CD4-positive, alpha-beta T cell treated with Interleukin-4 for 1 hour (primary cell): ENCODE measurements around the gene WDR48.
A peak's percentile ranks its signal among the peaks of the same experiment; 100 is the strongest.

Source experiments
- DNase-seq, 2 donors: peaks; one replicate each; pipeline ENCODE4 v3.0.0-alpha.2; 2020 to 2022

WDR48 gene

DNA sequence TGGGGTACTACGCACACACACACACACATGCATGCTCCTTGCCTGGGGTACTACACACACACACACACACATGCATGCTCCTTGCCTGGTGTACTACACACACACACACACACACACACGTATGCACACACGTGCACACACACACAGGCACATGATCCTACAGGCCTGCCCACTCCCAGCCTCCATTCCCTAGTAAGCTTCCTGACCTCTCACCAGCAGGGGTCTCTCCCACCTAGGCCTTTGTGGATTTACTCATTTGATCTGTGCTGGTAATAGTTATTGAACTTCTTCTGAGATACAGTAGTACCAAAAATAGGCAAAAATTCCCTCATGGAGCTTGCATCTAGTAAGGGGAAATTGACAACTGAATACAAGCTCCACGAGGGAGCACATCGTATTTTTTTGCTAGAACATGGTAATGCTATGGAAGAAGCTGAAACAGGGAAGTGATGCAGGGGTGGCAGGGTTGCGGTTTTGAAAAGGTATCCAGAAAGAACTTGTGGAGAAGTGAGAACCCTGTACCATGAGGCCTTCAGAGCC, 74.8 kb downstream of the WDR48 start:
- peak in 1 of 2 donors; percentile 50 for DNase-seq

DNA sequence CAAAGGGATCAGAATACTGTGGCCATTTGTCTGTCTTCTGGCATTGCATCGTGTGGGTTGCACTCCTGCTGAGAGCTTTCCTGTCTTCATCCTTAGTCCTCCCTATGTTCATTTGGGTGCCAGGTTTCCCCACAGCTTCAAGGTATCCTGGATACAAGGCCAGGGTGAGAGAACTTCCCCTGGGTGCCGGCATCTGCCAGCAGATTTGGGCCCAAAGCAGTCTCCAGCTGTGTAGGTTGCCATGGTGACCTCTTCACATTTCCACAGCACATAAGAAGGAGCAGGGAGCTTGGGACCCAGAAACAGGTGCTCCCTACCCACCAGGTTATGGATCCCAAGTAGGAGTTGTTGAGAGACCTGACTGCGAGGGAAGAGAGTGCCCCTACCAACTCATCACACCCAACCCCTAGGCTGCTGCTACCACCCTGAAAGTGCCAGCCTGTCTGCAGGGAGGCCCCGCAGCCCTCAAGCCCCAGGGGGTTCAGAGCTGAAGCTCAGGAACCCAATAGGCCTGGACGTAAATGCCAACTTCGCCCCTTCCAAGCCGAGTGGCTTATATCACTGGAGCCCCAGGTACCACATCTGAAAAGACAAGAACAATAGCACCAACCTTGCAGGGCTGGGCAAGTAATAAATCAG, 75.6 kb downstream of the WDR48 start:
- no peak for DNase-seq

- DNase-seq = no peak
Measured at GRCh38 chr3:39127908-39128304, 76.1 kb downstream of the WDR48 start.

- no peak for DNase-seq
Measured at GRCh38 chr3:39128951-39129350, 77.1 kb downstream of the WDR48 start.

- no peak for DNase-seq
Measured at GRCh38 chr3:39130026-39130425, 78.2 kb downstream of the WDR48 start.

GRCh38 chr3:39130693-39131265, 79.0 kb downstream of the WDR48 start:
- DNase-seq = no peak

DNA sequence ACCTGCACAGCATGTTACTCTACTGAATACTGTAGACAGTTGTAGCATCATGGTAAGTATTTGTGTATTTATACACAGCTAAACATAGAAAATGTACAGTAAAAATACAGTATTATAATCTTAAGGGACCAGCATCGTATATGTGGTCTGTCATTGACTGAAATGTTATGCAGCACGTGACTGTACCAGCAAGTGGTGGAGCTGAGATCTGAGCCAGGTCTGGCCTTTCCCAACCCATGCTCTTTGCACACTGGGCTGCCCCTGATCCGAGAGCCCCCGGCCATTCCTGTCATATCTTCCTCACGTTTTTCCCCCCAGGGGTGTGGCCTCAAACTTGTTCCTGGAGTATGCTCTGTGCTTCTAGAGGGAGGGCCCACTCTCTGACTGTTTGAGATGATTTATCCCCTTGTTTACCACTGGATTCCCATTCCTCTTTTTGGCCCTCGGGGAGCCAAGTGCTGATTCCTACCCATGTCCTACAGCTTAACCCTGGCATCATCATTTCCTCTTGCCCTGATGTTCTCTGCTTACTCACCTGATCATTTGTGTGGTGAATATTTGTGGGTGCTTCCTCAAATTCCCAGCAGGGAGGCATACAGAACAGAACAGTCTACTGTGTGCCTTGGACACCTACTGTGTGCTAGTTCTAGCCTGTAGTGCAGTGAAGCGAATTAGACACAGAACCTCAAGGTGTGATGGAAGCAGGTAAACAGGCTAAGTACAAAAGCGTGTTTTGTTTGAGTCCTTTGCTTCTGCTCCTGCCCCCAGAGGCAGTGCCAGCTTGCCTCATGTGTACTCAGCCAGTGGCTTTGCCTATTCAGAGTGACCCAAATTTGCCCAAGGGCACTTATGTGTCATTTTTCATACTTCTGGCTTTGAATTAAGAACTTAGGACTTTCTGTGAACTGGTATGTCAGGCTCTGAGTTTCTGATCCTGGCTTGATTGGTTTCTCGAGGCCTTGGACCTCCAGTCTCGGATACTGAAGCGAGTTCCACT, 80.6 kb downstream of the WDR48 start:
- peak in 1 of 2 donors; percentile 4 for DNase-seq

- DNase-seq = peak in 1 of 2 donors; percentile 9
Measured at GRCh38 chr3:39133093-39133490, 81.3 kb downstream of the WDR48 start.

- peak in 1 of 2 donors; percentile 9 for DNase-seq
Measured at GRCh38 chr3:39133822-39134221, 82.0 kb downstream of the WDR48 start.

DNA sequence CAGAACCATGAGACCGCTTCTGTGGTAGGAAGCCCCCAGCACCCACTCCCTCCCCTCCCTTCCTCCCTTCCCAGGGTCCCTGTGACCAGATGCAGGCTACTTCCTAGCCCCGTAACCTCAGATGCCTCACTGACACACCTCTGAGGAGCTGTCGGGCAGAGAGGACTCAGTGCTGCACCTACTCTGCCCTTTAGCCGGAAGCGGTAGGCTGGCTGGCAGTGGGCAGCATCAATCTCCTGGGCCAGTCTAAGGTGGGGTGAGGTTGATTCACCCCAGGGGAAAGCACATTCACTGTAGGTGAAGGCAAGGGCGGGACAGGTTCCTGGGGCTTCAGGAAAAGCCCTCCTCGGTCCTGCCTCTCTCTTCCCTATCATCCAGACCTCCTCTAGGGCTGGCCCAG, 82.5 kb downstream of the WDR48 start:
- DNase-seq = no peak

GRCh38 chr3:39135170-39135805, 83.5 kb downstream of the WDR48 start:
- DNase-seq = peak in 1 of 2 donors; percentile 14

DNA sequence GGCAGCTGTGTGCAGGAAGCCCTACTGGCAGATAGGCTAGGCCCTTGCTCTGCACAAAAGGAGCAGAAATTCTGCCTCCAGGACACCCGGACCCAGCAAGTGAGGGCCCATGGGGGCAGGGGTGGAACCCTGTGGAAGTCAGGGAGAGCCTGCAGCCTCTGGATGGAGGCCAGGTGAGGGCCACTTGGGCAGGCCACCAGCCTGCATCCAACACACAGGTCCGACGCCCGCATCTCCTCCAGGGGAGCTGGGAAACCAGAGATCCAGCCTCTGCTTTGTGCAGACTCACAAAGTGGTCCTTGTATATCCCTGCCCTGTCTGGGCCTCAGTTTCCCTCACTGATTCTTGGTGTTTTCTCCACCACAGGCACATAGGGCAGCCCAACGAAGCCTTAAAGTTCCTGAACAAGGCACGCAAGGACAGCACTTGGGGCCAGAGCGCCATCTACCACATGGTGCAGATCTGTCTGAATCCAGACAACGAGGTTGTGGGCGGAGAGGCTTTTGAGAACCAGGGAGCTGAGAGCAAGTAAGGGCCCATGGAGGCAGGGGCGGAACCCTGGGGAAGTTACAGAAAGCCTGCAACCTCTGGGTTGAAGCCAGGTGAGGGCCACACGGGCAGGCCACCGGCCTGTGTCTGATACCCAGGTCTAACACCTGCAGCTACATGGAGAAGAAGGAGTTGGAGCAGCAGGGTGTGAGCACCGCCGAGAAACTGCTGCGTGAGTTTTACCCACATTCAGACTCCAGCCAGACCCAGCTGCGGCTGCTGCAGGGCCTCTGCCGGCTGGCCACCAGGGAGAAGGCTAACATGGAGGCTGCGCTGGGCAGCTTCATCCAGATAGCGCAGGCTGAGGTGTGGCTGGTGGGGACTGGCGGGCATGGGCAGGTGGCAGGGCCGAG, 85.0 kb downstream of the WDR48 start:
- DNase-seq = peak in 1 of 2 donors; percentile 25

GRCh38 chr3:39137435-39137936, 85.7 kb downstream of the WDR48 start:
- peak in 1 of 2 donors; percentile 31 for DNase-seq

DNA sequence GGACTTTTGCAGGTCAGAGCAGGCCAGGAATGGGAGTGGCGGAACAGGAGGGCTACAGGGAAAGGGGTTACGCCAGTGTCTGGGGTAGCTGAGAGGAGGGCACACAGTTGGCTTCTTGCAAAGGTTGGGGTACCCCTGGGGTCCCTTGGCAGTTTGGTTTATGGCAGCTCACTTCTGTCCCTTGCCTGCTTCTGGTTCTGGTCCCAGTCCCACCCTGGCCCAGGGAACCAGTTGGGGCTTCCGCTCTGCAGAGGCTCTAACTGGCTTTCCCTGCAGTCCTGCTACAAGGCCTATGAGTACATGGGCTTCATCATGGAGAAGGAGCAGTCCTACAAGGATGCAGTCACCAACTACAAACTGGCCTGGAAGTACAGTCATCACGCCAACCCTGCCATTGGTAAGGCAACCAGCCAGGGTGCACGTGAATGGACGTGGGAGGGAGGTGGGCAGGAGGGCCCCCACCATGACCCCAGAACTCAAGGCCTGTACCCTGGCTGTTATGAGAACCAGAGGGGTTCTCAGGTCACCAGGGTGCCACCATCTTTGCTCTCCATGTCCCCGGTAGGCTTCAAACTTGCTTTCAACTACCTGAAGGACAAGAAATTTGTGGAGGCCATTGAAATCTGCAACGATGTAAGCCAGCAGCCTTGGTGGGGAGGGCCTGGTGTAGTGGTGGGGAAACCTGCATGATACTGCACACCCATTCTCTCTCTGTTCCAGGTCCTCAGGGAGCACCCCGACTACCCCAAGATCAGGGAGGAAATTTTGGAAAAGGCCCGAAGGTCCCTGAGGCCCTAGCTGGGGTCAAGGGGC, 86.4 kb downstream of the WDR48 start:
- peak in 1 of 2 donors; percentile 34 for DNase-seq

DNA sequence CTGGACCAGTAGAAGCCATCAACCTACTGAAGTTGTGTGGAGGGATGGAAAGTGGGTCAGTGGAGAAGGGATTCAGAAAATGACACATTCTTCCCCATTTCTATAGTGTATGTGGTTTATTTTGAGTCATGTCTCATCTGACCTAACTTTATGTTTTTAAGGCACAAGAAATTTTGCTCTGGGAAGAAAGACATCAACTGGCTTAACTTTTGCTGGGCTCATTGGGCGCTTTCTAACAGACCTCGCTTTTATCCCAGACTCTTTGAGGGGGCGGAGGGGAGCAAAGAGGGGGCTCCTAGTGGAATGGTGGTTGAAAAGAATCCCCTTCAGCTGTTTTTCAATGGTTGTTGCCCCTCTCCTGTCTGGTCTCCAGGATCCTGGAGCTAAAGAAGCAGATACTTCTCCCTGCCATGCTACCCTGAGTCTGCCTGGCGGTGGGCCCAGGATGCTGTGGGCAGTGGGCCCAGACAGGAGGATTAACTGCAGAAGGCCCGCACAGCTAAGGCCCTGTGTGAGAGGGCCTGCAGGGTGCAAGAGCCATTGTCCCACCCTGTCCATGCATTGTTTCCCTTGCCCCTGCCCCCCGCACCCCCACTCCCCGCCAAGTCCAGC, 87.1 kb downstream of the WDR48 start:
- DNase-seq = peak in 1 of 2 donors; percentile 27

DNA sequence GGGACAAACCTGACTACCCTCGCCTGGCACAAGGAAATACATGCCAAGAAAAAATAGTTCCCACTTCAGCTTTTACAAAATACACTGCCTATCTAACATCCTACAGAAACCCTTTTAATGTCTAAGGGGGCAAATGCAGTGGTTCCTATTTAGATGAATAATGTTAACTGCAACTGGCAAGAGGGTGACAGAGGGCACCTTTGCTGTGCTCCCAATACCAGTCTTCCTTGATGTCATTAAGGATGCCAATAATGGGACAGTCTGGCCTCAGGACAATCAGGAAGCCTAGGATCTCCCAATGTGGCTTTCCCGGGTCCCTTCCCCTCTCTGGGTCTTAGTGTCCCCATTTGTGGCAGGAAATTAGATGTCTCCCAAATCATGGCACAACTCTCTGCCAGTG, 87.6 kb downstream of the WDR48 start:
- DNase-seq = peak in 1 of 2 donors; percentile 22

GRCh38 chr3:39140341-39140971, 88.6 kb downstream of the WDR48 start:
- DNase-seq = peak in 1 of 2 donors; percentile 15

DNA sequence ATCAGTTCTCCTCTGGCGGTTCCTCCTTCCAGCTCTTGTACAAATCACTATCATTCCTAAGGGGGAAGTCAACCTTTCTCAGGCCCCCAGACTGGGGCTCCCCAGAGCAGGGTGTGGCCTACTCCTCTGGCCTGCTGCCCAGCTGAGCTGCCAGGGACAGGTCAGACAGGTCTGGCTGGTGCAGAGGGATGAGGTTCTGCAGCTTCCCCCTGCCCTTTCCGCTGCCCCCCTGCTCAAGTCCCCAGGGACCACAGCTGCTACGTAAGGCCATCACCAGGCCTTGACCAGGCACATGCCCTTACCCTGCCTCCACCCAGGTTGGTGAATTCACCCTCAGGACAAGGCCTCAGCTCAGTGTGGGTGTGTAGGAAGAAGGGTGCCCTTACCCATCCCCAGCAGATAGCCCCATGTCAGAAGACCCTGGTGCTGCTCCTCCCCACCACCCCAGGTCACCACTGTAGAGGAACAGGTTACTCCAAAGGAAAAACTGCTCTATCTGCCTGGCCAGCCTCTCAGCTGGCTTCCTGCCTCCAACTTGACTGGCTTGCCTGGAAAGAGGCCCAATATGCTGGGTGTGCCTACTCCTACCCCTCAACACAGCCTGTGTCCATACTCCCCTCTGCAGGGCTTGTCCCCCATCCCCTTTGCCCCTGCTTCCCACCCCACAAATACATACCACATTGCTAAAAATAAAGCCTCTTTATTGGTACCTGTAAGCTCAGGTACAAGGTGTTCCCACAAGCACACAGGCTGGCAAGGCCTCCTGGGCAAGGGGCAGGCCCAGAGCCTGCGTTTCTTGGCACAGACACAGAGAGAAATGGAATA, 89.6 kb downstream of the WDR48 start:
- DNase-seq = peak in 1 of 2 donors; percentile 51

- DNase-seq = peak in 1 of 2 donors; percentile 13
Measured at GRCh38 chr3:39142067-39142466, 90.3 kb downstream of the WDR48 start.
